Fibroblast of lung (primary cell): ENCODE data around the gene NLRC3. TPM values are rescaled to one million over a fixed set of nuclear protein-coding genes. Genes with fewer than 3 reads are reported as not detected.

Experiments
- DNase-seq, 2 donors: peaks; one replicate each; pipeline versions ENCODE4 v3.0.0 to v3.0.0-alpha.2; 2010; ENCODE audit warnings: low read depth in 2 of 2
- H2AFZ ChIP-seq: 2 replicates; pipeline ENCODE4 v1.5.1; 2012; ENCODE audit warnings: low read length, control low read depth, inconsistent platforms
- H3K27ac ChIP-seq: 2 replicates; pipeline ENCODE4 v1.5.1; 2011; ENCODE audit warnings: low read length, control low read depth; ENCODE audit not compliant: insufficient read depth
- H3K27me3 ChIP-seq: 2 replicates; pipeline ENCODE4 v1.5.1; 2011; ENCODE audit warnings: mild to moderate bottlenecking, low read length; ENCODE audit not compliant: control insufficient read depth, insufficient read depth
- H3K36me3 ChIP-seq: 2 replicates; pipeline ENCODE4 v1.5.1; 2011; ENCODE audit warnings: low read length; ENCODE audit not compliant: control insufficient read depth, insufficient read depth
- H3K4me1 ChIP-seq: 2 replicates; pipeline ENCODE4 v1.5.1; 2011; ENCODE audit warnings: low read length; ENCODE audit not compliant: control insufficient read depth, insufficient read depth; ENCODE audit errors: extremely low read depth
- H3K4me2 ChIP-seq: 2 replicates; pipeline ENCODE4 v1.5.1; 2011; ENCODE audit warnings: low read length, control low read depth; ENCODE audit not compliant: insufficient read depth; ENCODE audit errors: extremely low read depth
- H3K4me3 ChIP-seq, 4 experiments: fragments of 200-600 bp in 1 of 4; sonication (generic) in 1 of 4; replicated peaks in 1 of 4; 2 replicates each; pipeline ENCODE4 v1.5.1; 2011 to 2016; ENCODE audit warnings: low read length in 4 of 4, low read depth in 3 of 4, mild to moderate bottlenecking in 3 of 4, control low read depth in 2 of 4, inconsistent platforms in 1 of 4, mixed read lengths in 1 of 4; ENCODE audit not compliant: insufficient read depth in 1 of 4; ENCODE audit errors: control extremely low read depth in 1 of 4
- H3K79me2 ChIP-seq: 2 replicates; pipeline ENCODE4 v1.5.1; 2012; ENCODE audit warnings: mild to moderate bottlenecking, low read length, inconsistent platforms; ENCODE audit not compliant: control insufficient read depth, insufficient read depth
- H3K9ac ChIP-seq: 2 replicates; pipeline ENCODE4 v1.5.1; 2011; ENCODE audit warnings: mild to moderate bottlenecking, low read length, control low read depth; ENCODE audit not compliant: insufficient read depth
- H3K9me3 ChIP-seq: 2 replicates; pipeline ENCODE4 v1.5.1; 2012; ENCODE audit warnings: low read depth, low read length; ENCODE audit not compliant: control insufficient read depth, insufficient read depth
- H4K20me1 ChIP-seq: 2 replicates; pipeline ENCODE4 v1.5.1; 2011; ENCODE audit warnings: low read length; ENCODE audit not compliant: control insufficient read depth, insufficient read depth; ENCODE audit errors: extremely low read depth
- CTCF ChIP-seq, 2 donors: IDR thresholded peaks in 1 of 2; conservative IDR thresholded peaks in 1 of 2; 1 replicate in 1 of 2; 2 replicates in 1 of 2; pipeline ENCODE4 v1.5.1; 2011 to 2012; ENCODE audit warnings: low read length in 2 of 2, control low read depth in 1 of 2, inconsistent platforms in 1 of 2, low read depth in 1 of 2, mild to moderate bottlenecking in 1 of 2
- EZH2 ChIP-seq: IDR thresholded peaks from 2 replicates; pipeline ENCODE4 v1.5.1; 2012; ENCODE audit warnings: low read length, control low read depth, mild to moderate bottlenecking; ENCODE audit errors: missing control alignments
- polyA plus RNA-seq, 2 donors: library from polyadenylated mRNA; depleted of rRNA in 1 of 2; stranded (reverse) in 1 of 2; unstranded in 1 of 2; fragments of >200 nt; gene quantifications; 2 replicates each; pipeline ENCODE4 v1.2.1, GENCODE V29; 2011 to 2012; ENCODE audit warnings: missing spikeins in 1 of 2
- total RNA-seq: library from RNA; depleted of rRNA; stranded (reverse); fragments of >200 nt; gene quantifications from 2 replicates; pipeline ENCODE4 v1.2.1, GENCODE V29; 2014

The NLRC3 gene
- total and polyA plus RNA-seq, 2 donors (not counting 1 experiment from before 2014, with no cell fraction given): 0.17 TPM; not detected in 1

- H4K20me1 ChIP-seq: no peaks in the 10 kb centered on the region
- H3K36me3 ChIP-seq: peaks cover 5% of the 10 kb centered on the region
- no peaks in the 10 kb centered on the region for H3K79me2 ChIP-seq
- no peaks in the 10 kb centered on the region for H3K9me3 ChIP-seq
- H3K27ac ChIP-seq: no peak overlapping the region
- H3K9ac ChIP-seq: no peak overlapping the region
- H3K4me2 ChIP-seq: no peak overlapping the region
- H3K4me1 ChIP-seq: no peaks in the 10 kb centered on the region
- H2AFZ ChIP-seq: no peak overlapping the region
- DNase-seq: no peak
- no peak overlapping the region for H3K4me3 ChIP-seq
- TF ChIP-seq CTCF (conservative IDR thresholded peaks at IDR 0.05 in 1 of 2, IDR thresholded peaks at IDR 0.05 in 1 of 2; ENCODE audit: low read depth in 1 of 2, low read length in 2 of 2): no peak
- TF ChIP-seq EZH2: no peak
- H3K27me3 ChIP-seq: no peaks in the 10 kb centered on the region
Observed at GRCh38 chr16:3606441-3606840, 29.2 kb upstream of the NLRC3 start.

DNA sequence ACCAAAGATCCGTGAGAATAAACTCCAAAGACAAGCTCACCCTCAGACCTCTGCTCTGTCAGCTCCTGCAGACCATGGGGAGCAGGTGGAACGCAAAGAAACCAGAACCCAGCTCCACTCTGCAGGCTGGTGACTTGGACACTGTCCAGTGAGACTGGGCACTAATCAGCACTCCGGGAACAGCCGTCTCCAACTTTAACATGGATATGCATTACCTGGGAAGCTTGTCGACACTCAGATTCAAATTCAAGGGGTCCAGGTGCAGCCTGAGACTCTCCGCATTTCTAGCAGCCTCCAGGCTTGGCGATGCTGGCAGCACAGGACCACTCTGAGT, 25.1 kb upstream of the NLRC3 start:
- H3K27me3 ChIP-seq: no peaks in the 10 kb centered on the region
- H3K4me1 ChIP-seq: no peaks in the 10 kb centered on the region
- no peaks in the 10 kb centered on the region for H3K9me3 ChIP-seq
- H3K4me2 ChIP-seq: no peak overlapping the region
- no peak overlapping the region for H3K4me3 ChIP-seq
- no peak overlapping the region for H3K9ac ChIP-seq
- no peaks in the 10 kb centered on the region for H4K20me1 ChIP-seq
- no peak overlapping the region for H2AFZ ChIP-seq
- H3K27ac ChIP-seq: no peak overlapping the region
- no peaks in the 10 kb centered on the region for H3K79me2 ChIP-seq
- peaks cover 5% of the 10 kb centered on the region for H3K36me3 ChIP-seq
- no peak for DNase-seq
- no peak for TF ChIP-seq EZH2
- no peak for TF ChIP-seq CTCF (conservative IDR thresholded peaks at IDR 0.05 in 1 of 2, IDR thresholded peaks at IDR 0.05 in 1 of 2; ENCODE audit: low read depth in 1 of 2, low read length in 2 of 2)

GRCh38 chr16:3601614-3602319, 24.6 kb upstream of the NLRC3 start:
- no peaks in the 10 kb centered on the region for H3K79me2 ChIP-seq
- no peak overlapping the region for H3K9ac ChIP-seq
- H3K9me3 ChIP-seq: no peaks in the 10 kb centered on the region
- no peak for TF ChIP-seq EZH2
- TF ChIP-seq CTCF (conservative IDR thresholded peaks at IDR 0.05 in 1 of 2, IDR thresholded peaks at IDR 0.05 in 1 of 2; ENCODE audit: low read depth in 1 of 2, low read length in 2 of 2): no peak
- no peak for DNase-seq
- no peak overlapping the region for H3K27ac ChIP-seq
- H3K4me2 ChIP-seq: no peak overlapping the region
- H3K36me3 ChIP-seq: peaks cover 5% of the 10 kb centered on the region
- H3K4me1 ChIP-seq: no peaks in the 10 kb centered on the region
- H3K4me3 ChIP-seq: no peak overlapping the region
- no peaks in the 10 kb centered on the region for H3K27me3 ChIP-seq
- H4K20me1 ChIP-seq: no peaks in the 10 kb centered on the region
- H2AFZ ChIP-seq: no peak overlapping the region
